K562 (cell line): Measurements from ENCODE around the gene FILIP1. TPM values are rescaled to one million over a fixed set of nuclear protein-coding genes. Genes with fewer than 3 reads are reported as not detected.
A peak's percentile ranks its signal among the peaks of the same experiment; 100 is the strongest.

Experiments used
- ARID1B ChIP-seq: fragments of 450-650 bp; IDR thresholded peaks from 2 replicates; pipeline ENCODE4 v1.6.1; 2016; ENCODE audit warnings: antibody characterized with exemption, mild to moderate bottlenecking, inconsistent platforms
- ATF4 ChIP-seq: fragments of 450-650 bp; formaldehyde crosslinking; IDR thresholded peaks from 2 replicates; pipeline ENCODE4 v1.4.0; 2022; ENCODE audit warnings: mild to moderate bottlenecking, moderate library complexity
- IRF9 ChIP-seq: fragments of 450-650 bp; IDR thresholded peaks from 2 replicates; pipeline ENCODE4 v1.6.1; 2016; ENCODE audit warnings: missing biosample characterization, missing genetic modification characterization
- NR3C1 ChIP-seq: sonication (generic); formaldehyde crosslinking; IDR thresholded peaks from 2 replicates; pipeline ENCODE4 v1.8.1; 2022; ENCODE audit warnings: missing genetic modification reagents
- TBP ChIP-seq: optimal IDR thresholded peaks from 2 replicates; pipeline ENCODE3; 2011; ENCODE audit warnings: low read depth, low read length, improper control_type of control experiment
- ZNF277 ChIP-seq: fragments of 250-450 bp; sonication (Bioruptor Pico); IDR thresholded peaks from 2 replicates; pipeline ENCODE4 v1.8.0; 2022; ENCODE audit warnings: inconsistent platforms, mild to moderate bottlenecking, moderate library complexity, borderline replicate concordance
- polyA plus RNA-seq, 8 experiments: library from polyadenylated mRNA; depleted of rRNA in 4 of 8; stranded (reverse) in 5 of 8; unstranded in 3 of 8; fragments of >200 nt; fragmentation: Nextera tagmentation in 2 of 8; fragmentation: Illumina TruSeq in 1 of 8; extraction: Ambion mirVana in 2 of 8; extraction: Trizol in 1 of 8; gene quantifications; 2 replicates each; pipeline versions ENCODE4 v1.2.1 to v1.2.3, GENCODE V29; 2011 to 2014; ENCODE audit warnings: inconsistent platforms in 1 of 8, missing spikeins in 1 of 8
- total RNA-seq, 7 experiments: library from RNA; depleted of rRNA in 6 of 7; stranded (reverse); fragments of >200 nt in 6 of 7; fragmentation: Illumina TruSeq in 2 of 7; extraction: Trizol in 2 of 7; gene quantifications; 2 replicates each; pipeline versions ENCODE4 v1.2.1 to v1.2.3, GENCODE V29; 2011 to 2021; ENCODE audit warnings: low replicate concordance in 1 of 7
- TF ChIP-seq, protein P1 (sequence below): sonication (generic); formaldehyde crosslinking; IDR thresholded peaks from 2 replicates; pipeline ENCODE4 v1.8.1; 2023; ENCODE audit warnings: mild to moderate bottlenecking, missing genetic modification reagents
- TF ChIP-seq, protein P2 (sequence below), 2 experiments: fragments of 450-650 bp in 1 of 2; sonication (generic) in 1 of 2; formaldehyde crosslinking in 1 of 2; IDR thresholded peaks; 2 replicates each; pipeline versions ENCODE4 v1.7.1 to v1.9.0; 2016 to 2022; ENCODE audit warnings: inconsistent platforms in 1 of 2, mild to moderate bottlenecking in 1 of 2, missing genetic modification reagents in 1 of 2

The FILIP1 gene
- total and polyA plus RNA-seq, 9 of the 15 experiments (the other 6 are each of a cell fraction or from before 2014, with no cell fraction given): 0.03 to 0.25 (median 0.10) TPM; not detected in 1

DNA sequence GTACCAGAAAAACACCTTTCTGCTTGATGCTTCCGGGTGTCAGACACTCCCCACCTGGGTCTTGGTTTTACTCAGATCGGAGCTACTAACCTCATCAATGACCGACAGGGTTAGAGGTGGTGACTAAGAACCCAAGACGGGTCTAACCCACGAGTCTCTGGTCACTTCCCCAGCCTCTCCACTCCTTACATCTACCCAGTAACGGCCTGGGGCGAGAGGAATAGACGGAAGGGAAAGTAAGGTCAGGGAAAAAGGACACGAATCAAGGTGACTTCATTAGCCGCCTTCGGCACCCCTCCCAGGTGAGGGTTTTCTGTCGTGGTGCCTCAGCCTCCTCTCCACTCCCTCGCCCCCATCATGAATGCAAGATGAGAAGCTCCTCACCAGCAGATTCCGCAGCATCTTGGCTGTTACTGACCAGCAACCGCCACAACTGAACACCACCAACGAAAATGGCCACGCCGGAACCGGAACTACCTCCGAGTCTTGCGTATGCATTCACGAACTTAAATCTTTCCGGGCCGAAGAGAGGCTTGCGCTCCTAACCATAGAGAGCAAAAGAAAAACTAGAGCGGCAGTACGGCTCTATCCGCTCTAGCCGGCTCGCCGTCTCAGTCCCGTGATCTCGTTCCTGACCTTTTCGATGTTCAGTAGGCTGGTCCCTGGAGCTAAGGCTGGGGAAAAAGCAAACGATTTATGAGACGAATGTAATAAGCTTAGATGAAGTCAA, 250.1 kb downstream of the FILIP1 start, which contains the start of gene COX7A2 (continued):
- no peak for TF ChIP-seq IRF9 (tag)
- no peak for TF ChIP-seq NR3C1 (CRISPR knock-in tag)
- TF ChIP-seq ATF4: no peak
- peak; percentile 84 for TF ChIP-seq TBP
- TF ChIP-seq, protein P1, sequence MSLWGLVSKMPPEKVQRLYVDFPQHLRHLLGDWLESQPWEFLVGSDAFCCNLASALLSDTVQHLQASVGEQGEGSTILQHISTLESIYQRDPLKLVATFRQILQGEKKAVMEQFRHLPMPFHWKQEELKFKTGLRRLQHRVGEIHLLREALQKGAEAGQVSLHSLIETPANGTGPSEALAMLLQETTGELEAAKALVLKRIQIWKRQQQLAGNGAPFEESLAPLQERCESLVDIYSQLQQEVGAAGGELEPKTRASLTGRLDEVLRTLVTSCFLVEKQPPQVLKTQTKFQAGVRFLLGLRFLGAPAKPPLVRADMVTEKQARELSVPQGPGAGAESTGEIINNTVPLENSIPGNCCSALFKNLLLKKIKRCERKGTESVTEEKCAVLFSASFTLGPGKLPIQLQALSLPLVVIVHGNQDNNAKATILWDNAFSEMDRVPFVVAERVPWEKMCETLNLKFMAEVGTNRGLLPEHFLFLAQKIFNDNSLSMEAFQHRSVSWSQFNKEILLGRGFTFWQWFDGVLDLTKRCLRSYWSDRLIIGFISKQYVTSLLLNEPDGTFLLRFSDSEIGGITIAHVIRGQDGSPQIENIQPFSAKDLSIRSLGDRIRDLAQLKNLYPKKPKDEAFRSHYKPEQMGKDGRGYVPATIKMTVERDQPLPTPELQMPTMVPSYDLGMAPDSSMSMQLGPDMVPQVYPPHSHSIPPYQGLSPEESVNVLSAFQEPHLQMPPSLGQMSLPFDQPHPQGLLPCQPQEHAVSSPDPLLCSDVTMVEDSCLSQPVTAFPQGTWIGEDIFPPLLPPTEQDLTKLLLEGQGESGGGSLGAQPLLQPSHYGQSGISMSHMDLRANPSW (CRISPR knock-in tag): no peak
- peak; percentile 37; the same call in 1 of the 2 replicates for TF ChIP-seq ARID1B
- TF ChIP-seq, protein P2, sequence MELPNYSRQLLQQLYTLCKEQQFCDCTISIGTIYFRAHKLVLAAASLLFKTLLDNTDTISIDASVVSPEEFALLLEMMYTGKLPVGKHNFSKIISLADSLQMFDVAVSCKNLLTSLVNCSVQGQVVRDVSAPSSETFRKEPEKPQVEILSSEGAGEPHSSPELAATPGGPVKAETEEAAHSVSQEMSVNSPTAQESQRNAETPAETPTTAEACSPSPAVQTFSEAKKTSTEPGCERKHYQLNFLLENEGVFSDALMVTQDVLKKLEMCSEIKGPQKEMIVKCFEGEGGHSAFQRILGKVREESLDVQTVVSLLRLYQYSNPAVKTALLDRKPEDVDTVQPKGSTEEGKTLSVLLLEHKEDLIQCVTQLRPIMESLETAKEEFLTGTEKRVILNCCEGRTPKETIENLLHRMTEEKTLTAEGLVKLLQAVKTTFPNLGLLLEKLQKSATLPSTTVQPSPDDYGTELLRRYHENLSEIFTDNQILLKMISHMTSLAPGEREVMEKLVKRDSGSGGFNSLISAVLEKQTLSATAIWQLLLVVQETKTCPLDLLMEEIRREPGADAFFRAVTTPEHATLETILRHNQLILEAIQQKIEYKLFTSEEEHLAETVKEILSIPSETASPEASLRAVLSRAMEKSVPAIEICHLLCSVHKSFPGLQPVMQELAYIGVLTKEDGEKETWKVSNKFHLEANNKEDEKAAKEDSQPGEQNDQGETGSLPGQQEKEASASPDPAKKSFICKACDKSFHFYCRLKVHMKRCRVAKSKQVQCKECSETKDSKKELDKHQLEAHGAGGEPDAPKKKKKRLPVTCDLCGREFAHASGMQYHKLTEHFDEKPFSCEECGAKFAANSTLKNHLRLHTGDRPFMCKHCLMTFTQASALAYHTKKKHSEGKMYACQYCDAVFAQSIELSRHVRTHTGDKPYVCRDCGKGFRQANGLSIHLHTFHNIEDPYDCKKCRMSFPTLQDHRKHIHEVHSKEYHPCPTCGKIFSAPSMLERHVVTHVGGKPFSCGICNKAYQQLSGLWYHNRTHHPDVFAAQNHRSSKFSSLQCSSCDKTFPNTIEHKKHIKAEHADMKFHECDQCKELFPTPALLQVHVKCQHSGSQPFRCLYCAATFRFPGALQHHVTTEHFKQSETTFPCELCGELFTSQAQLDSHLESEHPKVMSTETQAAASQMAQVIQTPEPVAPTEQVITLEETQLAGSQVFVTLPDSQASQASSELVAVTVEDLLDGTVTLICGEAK (IDR thresholded peaks at IDR 0.05): peak; percentile 96
- TF ChIP-seq, protein P2 (CRISPR knock-in tag; IDR thresholded peaks at IDR 0.05): no peak
- no peak for TF ChIP-seq ZNF277
